DND-41 (cell line): ENCODE results near the gene SDK2.

ENCODE experiments used
- CTCF ChIP-seq: IDR thresholded peaks from 2 replicates; pipeline ENCODE4 v1.5.1; 2012; ENCODE audit warnings: borderline replicate concordance, low read length, moderate library complexity, mild to moderate bottlenecking; ENCODE audit not compliant: poor library complexity, severe bottlenecking; ENCODE audit errors: extremely low read depth
- EZH2 ChIP-seq: IDR thresholded peaks from 3 replicates; pipeline ENCODE4 v1.6.1; 2012; ENCODE audit warnings: borderline replicate concordance, low read depth, mild to moderate bottlenecking, moderate library complexity, low read length, inconsistent platforms; ENCODE audit not compliant: severe bottlenecking

- TF ChIP-seq CTCF (no peak), EZH2 (no peak)
Measured at GRCh38 chr17:73643852-73644144, 447 bp downstream of the SDK2 start.
